HT-29 (cell line): ENCODE results near the gene IFNLR1. TPM values are rescaled to one million over a fixed set of nuclear protein-coding genes. Genes with fewer than 3 reads are reported as not detected.
A peak's percentile ranks its signal among the peaks of the same experiment; 100 is the strongest.
"Not testable (repeated sequence)": the region's sequence is repeated elsewhere in the genome, so short reads cannot be mapped to it uniquely, and the experiment has no call there.

ENCODE experiments used
- DNase-seq: peaks from one replicate; pipeline ENCODE4 v3.0.0-alpha.2; 2015; ENCODE audit warnings: low spot score
- total RNA-seq: library from RNA; depleted of rRNA; stranded (reverse); fragments of >200 nt; shearing (Covaris generic); gene quantifications from 2 replicates; pipeline ENCODE4 v1.2.3, GENCODE V29; 2014; rRNA removed

Gene IFNLR1
- total RNA-seq, result 3.3 and 3.5 TPM in 2 replicates

- DNase-seq, result peak; percentile 39
Observed at GRCh38 chr1:24186993-24187790, at the start of gene IFNLR1. Gene IFNLR1 (minus strand): TSS chr1:24187289. CDS start chr1:24187248, 41 bp downstream.

GRCh38 chr1:24235921-24236788 is 49.1 kb upstream of the IFNLR1 start:
- no peak for DNase-seq

GRCh38 chr1:24233684-24234600 is 46.9 kb upstream of the IFNLR1 start:
- no peak for DNase-seq

GRCh38 chr1:24231701-24232100 is 44.6 kb upstream of the IFNLR1 start:
- DNase-seq, result no peak

GRCh38 chr1:24228311-24228710 is 41.2 kb upstream of the IFNLR1 start:
- no peak for DNase-seq

GRCh38 chr1:24226749-24227148 is 39.7 kb upstream of the IFNLR1 start:
- no peak for DNase-seq

GRCh38 chr1:24224761-24225160 is 37.7 kb upstream of the IFNLR1 start:
- DNase-seq, result no peak

- DNase-seq, result no peak
Observed at GRCh38 chr1:24224086-24224485, 37.0 kb upstream of the IFNLR1 start.

GRCh38 chr1:24222793-24223192 is 35.7 kb upstream of the IFNLR1 start:
- DNase-seq, result no peak

GRCh38 chr1:24222008-24222605 is 35.0 kb upstream of the IFNLR1 start:
- DNase-seq, result no peak

GRCh38 chr1:24221246-24221645 is 34.2 kb upstream of the IFNLR1 start:
- no peak for DNase-seq

- no peak for DNase-seq
Observed at GRCh38 chr1:24216276-24217074, 29.4 kb upstream of the IFNLR1 start.

- no peak for DNase-seq
Observed at GRCh38 chr1:24215226-24215814, 28.2 kb upstream of the IFNLR1 start.

- no peak for DNase-seq
Observed at GRCh38 chr1:24212376-24212775, 25.3 kb upstream of the IFNLR1 start.

- DNase-seq, result no peak
Observed at GRCh38 chr1:24210195-24210627, 23.1 kb upstream of the IFNLR1 start.

GRCh38 chr1:24209097-24209496 is 22.0 kb upstream of the IFNLR1 start:
- no peak for DNase-seq

GRCh38 chr1:24207709-24208108 is 20.6 kb upstream of the IFNLR1 start:
- no peak for DNase-seq

- DNase-seq, result not testable (repeated sequence)
Observed at GRCh38 chr1:24207395-24207687, 20.3 kb upstream of the IFNLR1 start.

GRCh38 chr1:24206516-24207394 is 19.7 kb upstream of the IFNLR1 start:
- no peak for DNase-seq
